Embryonic facial prominence (tissue), 1 donor: ENCODE measurements around the gene AOPEP.

ENCODE experiments used
- DNase-seq: peaks from one replicate; pipeline ENCODE4 v3.0.0-alpha.2; 2016; ENCODE audit errors: extremely low spot score

AOPEP gene

DNA sequence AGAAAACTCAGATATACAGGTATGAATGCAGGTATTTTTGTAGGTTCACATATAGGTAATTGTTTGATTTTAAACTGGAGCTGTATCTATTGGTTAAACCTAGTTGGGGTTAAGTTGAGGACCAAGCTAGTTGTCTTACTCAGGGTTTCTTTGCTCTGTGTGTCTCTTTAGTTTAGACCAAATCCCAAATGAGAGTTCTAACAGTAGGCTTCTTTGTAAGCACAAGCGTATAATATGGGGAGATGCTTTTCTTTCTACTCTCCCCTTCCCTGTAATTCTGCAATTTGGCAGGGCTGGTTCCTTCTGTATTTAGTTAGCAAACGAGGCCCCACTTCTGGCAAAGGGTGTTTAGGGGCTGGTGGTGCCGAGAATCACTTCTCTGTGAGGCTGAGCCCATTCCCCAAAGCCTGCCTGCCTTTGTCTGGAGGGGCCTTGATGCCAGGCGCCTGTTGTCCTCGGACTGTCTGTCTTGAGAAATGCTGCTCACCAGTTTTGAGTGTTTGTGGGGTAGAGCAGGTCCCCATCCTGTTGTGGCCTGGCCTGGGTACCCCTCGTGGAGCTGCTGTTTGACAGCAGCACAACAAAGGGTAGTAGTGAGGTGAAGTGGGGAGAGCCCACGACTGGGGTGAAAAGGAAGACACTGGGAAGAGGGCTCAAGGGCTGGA, 331.8 kb downstream of the AOPEP start:
- no peak for DNase-seq

- DNase-seq = no peak
Observed at GRCh38 chr9:95058795-95059386, 332.4 kb downstream of the AOPEP start.

DNA sequence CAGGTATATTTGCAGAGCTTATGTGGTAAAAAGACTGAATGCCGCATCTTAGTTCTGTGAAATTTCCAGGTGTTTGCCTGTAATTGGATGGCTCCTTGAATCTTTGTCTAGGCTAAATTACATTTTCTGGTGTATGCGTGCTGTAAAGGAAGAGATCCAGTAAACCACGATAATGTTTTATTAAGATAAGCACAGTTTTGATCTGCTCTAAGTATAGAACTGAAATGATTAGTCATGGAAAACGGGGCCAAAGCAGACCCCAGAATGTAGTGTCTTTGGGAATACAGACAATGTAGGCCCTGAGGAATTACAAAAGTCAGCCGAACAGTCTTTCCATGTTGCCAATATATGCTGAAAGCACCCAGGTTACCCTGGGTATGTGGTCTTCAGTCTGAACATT, 333.7 kb downstream of the AOPEP start:
- no peak for DNase-seq

DNA sequence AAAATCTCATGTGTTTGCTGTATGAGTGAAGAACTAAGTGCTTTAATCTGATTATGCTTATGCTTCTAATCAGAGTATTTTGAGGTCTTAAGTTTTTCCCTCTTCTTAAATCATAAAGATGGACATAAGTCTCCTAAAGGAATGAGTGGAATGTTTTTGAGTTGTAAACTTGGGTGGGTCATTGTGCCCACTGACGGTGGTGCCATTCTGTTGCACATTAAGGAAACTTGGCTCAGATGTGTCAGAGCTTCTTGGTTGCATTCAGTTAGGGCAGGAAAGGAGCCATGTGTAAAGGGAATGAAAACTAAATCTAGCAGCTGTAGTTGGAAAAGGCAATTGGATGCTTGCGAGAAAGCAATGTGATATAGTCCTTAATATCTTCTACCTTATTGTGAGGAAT, 334.4 kb downstream of the AOPEP start:
- DNase-seq = no peak

DNA sequence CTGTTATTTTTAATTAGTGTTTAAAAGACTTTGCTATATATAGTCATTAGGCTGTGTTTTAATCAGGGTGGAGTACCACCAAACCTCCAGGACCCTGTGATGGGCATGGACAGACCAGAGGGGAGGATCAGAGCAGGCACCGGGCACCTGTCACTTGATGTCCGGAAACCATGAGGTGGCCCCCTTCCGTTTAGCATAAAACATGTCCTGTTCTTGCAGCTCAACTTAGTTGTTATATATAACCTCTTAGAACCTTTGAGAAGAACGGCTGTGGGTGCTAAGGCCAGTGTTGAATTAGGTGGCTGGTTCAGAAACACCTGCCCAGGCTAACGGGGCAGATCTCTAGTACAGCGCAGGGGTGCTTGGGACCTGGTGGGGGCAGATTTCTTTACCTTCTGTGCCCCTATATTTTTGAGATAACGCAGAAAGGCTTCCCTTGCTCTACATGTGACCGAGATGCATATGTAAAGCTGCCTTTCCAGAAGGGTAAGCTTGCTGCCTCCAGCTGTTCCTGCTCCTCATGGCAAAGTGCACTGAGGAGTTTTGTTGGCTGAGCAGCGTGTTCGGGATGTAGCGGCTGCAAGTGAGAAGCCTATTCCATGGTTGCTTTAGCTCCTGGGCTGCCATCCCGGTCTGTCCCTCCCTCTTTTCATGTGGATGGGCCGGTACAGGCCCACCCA, 335.6 kb downstream of the AOPEP start:
- DNase-seq = no peak

GRCh38 chr9:95062596-95063065, 336.1 kb downstream of the AOPEP start:
- DNase-seq = no peak

DNA sequence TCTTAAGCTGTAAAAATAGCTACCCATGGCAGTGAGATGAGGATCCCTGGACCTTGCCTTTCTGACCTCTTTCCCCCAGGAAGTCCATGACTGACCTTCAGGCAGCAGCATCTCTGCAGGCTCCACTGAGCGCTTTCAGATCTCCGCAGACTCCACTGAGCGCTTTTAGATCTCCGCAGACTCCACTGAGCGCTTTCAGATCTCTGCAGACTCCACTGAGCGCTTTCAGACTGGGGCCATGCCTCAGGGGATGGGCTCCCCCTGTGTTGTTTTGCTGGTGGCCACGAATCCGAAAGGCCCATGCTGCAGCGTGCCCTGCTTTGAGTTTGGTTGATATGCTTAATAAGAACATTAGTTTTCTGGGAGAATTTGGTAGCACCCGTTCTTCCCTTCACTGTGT, 336.8 kb downstream of the AOPEP start:
- DNase-seq = no peak

- no peak for DNase-seq
Observed at GRCh38 chr9:95065224-95065623, 338.7 kb downstream of the AOPEP start.

DNA sequence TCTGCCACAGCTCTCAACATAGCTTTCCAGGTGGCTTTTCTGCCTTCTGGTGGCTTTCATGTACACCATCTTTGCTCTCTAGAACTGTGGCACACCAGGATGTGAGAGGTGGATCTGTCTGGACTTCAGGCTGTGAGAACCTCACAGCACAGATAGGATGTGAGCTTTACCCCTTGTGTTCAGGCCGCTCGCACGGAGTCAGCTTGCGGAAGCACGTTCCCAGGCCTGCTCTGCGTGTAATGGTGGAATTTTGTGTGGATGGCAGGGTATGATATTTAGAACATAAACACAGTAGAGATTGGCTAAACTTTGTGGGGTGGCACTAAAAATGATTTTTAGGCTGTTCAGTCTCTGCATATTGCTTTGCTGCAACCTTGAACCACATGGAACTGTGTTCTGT, 340.6 kb downstream of the AOPEP start:
- DNase-seq = no peak

DNA sequence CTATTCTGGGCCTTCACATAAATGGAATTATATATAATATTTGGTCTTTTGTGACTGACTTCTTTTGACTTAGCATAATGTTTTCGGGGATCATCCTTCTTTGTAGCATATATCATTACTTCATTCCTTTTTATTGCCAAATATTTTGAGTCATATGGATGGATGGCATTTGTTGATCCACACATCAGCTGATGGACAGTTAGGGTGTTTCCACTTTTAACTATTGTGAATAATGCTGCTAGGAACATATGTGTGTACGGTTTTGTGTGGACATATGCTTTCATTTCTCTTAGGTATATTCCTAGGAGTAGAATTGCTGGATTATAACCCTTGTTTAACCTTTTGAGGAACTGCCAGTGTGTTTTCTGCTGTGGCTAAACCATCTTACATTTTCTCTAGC, 341.4 kb downstream of the AOPEP start:
- no peak for DNase-seq

DNA sequence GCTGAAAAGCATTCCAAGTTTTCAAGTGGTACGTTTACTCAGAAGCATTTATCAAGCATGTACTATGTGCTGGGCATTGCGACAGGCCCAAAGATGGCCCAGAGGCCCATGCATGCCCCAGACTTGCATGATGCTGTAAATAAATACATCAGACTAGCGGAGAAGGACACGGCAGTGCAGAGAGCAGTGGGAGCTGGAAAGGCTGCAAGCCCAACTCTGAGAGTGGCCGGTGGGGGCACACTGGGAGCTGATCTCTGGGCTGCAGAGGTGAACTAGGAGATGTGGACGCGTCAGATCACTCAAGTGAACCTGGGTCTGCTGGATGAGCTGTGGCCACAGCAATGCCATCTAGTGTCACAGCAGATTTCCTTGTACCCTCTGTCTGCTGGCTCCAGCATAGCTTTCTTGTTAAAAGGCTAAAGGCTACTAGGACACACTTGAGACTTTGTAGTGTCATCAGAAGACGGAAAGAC, 344.1 kb downstream of the AOPEP start:
- no peak for DNase-seq

GRCh38 chr9:95071450-95071849, 345.0 kb downstream of the AOPEP start:
- no peak for DNase-seq

DNA sequence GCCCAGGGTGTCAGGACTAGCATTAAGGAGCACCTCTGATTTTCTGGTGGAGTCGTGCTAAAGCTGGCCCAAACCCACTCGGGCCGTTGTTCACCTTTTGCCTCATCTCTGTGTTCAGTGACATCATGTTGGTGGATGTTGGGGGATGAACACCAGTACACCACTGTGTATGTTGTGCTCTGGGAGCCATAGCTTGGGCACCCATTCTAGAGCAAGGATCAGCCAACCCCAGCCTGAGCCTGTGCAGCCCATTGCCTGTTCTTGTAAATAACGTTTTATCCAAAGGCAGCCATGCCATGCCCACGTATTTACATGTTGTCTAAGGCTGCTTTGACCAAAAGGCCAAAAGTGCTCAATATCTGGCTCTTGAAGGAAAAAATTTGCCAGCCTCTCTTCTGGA, 345.4 kb downstream of the AOPEP start:
- no peak for DNase-seq

GRCh38 chr9:95073042-95073607, 346.6 kb downstream of the AOPEP start:
- no peak for DNase-seq

- DNase-seq = no peak
Observed at GRCh38 chr9:95073918-95074317, 347.4 kb downstream of the AOPEP start.

DNA sequence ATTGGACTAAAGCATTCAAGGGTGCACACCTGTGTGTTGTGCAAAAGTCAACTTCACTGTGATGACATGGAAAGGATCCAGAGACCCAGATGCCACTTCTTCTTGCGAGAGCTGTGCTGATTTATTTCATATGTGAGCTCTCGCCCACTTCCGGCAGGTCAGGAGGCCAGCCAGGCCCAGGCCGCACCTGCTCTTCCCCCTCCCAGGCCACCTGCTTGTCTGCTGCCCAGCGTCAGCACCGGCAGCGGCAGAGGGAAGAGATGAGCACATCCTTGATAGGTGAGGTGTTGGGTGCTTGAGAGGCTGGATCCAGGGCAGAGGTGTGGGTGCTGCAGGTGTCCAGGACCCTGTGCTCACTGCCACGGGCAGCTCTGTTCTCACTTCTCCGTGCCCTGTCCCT, 348.1 kb downstream of the AOPEP start:
- DNase-seq = no peak

DNA sequence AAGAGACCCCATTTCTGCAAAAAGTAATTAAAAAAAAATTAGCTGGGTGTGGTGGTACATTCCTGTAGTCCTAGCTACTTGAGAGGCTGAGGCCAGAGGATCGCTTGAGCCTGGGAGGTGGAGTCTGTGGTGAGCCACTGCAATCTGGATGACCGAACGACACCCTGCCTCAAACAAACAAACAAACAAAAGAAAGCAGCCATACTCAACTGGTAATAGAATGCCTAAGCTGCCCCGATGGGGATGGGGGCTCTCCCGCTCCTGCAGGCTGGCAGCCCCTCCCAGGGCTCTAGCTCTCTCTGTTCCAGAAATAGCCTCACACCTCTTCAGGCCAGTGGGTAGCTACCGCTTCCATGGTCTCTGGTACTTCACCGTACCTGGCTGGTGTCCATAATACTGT, 349.2 kb downstream of the AOPEP start:
- DNase-seq = no peak

DNA sequence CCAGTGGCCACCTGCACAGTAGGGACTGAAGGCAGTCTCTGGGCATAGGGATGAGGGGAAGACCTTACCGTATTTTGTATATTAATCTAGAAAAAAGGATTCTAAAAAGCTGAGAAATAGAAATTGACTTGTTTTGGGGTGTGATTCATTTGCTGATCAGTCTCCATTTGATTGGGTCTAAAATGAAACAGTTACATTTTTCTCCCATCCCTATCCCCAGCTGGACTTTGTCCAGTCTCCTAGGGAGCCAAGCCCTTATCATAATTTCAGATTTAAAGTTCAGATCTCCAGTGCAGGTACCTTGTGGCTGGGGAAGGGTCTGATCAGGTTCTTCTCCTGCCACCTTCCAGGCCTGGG, 350.2 kb downstream of the AOPEP start:
- DNase-seq = no peak

DNA sequence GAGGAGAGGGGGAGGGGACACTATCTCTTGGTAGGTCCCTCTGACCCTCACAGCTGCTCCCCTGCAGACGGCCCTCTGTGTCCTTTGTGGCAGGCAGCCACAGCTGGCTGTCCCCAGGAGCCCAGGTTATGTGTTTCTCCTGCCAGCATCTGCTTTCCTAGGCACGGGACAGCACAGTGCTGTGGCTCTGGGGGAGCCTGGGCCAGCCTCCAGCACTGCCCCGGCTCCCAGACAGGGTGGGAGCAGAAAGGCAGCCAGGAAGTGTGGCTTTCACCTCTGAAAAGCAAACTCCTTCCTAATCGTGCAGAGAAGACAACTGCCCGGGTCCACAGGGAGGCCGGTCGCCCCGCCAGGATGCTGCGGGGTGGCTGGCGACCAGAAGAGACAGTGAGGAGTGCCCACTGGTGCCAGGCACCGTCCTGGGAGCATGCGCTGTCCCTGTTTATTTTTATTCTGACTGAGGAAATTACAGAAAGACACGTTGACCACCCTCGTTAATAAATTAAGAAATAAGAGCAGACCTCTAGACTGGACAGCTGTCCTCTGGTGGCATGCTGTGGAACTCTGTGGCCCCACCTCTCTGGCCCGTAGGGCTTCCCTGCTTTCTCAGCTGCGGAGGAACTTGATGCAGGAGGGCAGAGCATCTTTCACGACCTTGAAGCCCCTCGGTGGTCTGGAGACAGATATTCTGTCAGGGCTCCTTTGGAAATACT, 350.7 kb downstream of the AOPEP start:
- no peak for DNase-seq

GRCh38 chr9:95077766-95078370, 351.4 kb downstream of the AOPEP start:
- DNase-seq = no peak

- no peak for DNase-seq
Observed at GRCh38 chr9:95078511-95078910, 352.0 kb downstream of the AOPEP start.

DNA sequence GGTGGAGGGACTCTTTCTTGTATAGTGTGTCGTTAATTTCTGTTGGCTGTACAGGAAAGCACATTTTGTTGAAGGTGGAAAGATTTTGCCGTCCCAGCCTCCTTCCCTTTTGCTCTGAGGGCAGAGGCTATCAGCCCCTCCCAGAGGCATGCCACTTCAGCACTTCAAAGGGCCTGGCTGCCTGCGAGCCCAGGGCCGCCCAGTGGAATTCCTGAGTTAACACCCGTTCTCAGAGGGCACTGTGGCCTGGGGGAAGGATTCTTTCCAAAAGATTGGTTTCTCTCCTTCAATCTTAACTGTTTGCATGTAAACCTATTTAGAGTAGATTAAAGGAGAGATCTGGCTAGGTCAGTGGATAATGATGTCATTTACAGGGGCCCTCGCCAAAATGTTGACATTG, 352.4 kb downstream of the AOPEP start:
- DNase-seq = no peak
